H54 (cell line): ENCODE data around the gene ELP6.
"Not testable (repeated sequence)": the region's sequence is repeated elsewhere in the genome, so short reads cannot be mapped to it uniquely, and the experiment has no call there.

ENCODE experiments used
- DNase-seq: peaks from one replicate; pipeline ENCODE4 v3.0.0; 2011; ENCODE audit warnings: low spot score, mixed read lengths; ENCODE audit not compliant: insufficient read length
- FAIRE-seq: peaks from 3 replicates; lab custom pipeline; 2011; peaks lifted over from hg19 to GRCh38; lab: Jason Lieb, UNC
- POLR2A ChIP-seq: IDR thresholded peaks from 2 replicates; pipeline ENCODE4 v1.6.1; 2011; ENCODE audit warnings: low read depth, mild to moderate bottlenecking, low read length

The ELP6 gene

DNA sequence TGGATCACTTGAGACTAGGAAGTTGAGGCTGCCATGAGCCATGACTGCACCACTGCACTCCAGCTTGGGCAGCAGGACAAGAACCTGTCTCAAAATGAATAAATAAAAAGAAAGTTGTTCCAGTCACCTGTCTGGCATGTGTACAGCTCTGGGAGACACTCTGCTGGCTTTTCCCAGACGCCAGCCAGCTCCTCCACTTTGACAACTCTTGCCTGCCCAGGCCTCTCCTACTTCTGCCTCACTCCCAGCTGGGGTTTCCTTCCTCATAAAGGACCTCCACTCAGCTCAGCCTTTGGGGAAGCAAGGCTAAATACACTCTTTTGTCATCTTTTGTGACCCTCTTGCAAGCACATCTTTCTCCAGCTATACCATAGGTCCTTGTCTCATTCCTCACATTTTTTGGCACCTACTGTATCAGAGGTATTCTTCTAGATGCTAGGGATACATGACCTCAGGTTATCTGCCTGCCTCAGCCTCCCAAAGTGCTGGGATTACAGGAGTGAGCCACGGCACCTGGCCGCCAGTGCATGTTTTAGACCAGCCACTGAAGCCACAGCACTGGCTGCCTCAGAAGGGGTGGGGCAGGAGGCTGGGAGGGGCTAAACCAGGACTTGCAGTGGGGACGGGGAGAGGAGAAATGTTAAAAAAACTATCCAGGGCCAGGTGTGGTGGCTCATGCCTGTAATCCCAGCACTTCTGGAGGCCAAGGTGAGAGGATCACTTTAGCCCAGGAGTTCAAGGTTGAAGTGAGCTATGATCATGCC is 10.0 kb upstream of the ELP6 start:
- DNase-seq (no peak), FAIRE-seq (no peak)
- no peak for TF ChIP-seq POLR2A

GRCh38 chr3:47522082-47522987 is 8.8 kb upstream of the ELP6 start:
- peak; percentile 48 for FAIRE-seq
- no peak for TF ChIP-seq POLR2A
- peak; percentile 73 for DNase-seq

GRCh38 chr3:47520756-47521155 is 7.2 kb upstream of the ELP6 start:
- no peak for TF ChIP-seq POLR2A

DNA sequence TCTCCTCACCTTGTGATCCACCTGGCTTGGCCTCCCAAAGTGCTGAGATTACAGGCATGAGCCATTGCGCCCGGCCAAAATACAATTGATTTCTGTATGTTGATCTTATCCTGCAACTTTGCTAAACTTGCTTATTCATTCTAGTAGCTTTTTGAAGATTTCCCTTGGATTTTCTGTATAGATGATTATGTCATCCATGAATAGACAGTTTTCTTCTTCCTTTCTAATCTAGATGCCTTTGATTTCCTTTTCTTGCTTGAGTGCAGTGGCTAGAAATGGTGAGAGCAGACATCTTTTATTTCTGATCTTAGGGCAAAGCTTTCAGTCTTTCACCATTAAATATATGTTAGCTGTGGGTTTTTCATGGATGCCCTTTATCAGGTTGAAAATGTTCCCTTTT is 4.4 kb upstream of the ELP6 start:
- FAIRE-seq (no peak), DNase-seq (no peak)
- TF ChIP-seq POLR2A = no peak

More at GRCh38 chr3:47520756-47521155, 7.2 kb upstream of the ELP6 start:
- DNase-seq (no peak), FAIRE-seq (no peak)

GRCh38 chr3:47515864-47516319 is 2.4 kb upstream of the ELP6 start:
- no peak for FAIRE-seq

DNA sequence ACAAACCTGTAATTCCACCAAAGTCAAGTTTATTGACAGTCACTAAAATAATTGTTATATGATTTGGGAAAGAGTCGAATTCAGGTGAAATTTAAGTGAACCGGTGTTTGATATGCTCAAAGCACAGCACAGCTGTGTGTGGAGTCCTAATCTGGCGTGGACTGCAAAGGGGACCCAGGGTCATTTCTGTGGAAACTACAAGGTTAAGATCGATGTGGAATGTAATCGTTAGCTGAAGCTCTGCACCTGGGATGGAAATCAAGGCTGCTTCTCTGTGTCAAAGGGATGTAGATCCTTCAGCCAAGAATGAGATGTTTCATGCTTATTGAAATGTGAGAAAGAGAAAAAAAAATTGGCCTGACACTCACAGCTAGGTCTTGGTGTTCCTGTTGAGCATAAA is 1.6 kb upstream of the ELP6 start:
- no peak for DNase-seq
- FAIRE-seq = no peak
- TF ChIP-seq POLR2A = no peak

More at GRCh38 chr3:47515864-47516319, 2.4 kb upstream of the ELP6 start:
- no peak for DNase-seq
- no peak for TF ChIP-seq POLR2A

DNA sequence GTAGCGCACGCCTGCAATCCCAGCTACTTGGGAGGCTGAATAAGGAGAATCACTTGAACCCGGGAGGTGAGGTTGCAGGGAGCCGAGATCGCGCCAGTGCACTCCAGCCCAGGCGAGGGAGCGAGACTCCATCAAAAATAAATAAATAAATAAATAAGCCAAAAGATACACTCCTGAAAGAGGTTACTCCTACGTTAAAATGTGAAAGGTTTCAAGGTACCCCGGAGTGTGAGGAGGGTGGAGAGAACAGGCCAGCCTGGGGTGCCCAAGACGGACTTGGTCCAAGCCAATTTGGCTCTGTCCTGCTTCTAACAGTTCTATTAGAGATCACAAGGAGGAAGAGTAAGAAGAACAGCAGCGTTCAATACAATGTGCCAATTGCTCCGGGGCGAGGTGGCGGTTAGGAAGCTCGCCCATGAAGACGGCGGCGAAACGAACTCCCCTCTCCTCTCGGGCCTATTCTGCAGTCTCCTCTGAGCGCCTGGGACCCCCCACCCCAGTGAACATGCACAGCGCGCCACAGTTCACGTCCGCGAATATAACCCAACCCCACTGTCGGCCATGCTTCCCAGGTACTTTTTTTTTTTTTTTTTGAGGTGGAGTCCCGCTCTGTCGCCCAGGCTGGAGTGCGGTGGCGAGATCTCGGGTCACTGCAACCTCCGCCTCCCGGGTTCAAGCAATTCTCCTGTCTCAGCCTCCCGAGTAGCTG is 942 bp downstream of the ELP6 start:
- FAIRE-seq (no peak), DNase-seq (no peak)
- TF ChIP-seq POLR2A = no peak

- FAIRE-seq, DNase-seq: not testable (repeated sequence)
Observed at GRCh38 chr3:47505267-47505666, 8.2 kb downstream of the ELP6 start.

- no peak for DNase-seq
- FAIRE-seq = no peak
- TF ChIP-seq POLR2A = no peak
Observed at GRCh38 chr3:47504113-47504512, 9.4 kb downstream of the ELP6 start.

DNA sequence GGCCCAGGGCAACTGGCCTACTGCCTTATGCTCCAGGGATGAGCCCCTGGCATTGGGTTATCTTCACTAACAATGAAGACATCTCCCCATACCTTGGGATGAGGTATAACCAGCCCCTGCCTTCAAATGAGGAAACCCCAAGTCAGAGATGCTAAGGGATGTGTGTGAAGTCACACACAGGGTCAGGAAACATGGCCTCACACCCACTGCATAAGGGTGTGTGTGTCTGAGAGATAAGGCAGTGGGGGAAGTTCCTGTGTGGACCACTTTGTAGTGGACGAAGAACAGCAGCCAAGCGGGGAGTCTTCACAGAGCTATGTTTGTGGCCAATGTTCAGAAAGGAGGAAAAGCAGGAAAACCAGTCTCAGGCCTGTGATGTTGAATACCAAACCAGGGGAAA is 10.5 kb downstream of the ELP6 start:
- FAIRE-seq (no peak), DNase-seq (no peak)
- TF ChIP-seq POLR2A = no peak

DNA sequence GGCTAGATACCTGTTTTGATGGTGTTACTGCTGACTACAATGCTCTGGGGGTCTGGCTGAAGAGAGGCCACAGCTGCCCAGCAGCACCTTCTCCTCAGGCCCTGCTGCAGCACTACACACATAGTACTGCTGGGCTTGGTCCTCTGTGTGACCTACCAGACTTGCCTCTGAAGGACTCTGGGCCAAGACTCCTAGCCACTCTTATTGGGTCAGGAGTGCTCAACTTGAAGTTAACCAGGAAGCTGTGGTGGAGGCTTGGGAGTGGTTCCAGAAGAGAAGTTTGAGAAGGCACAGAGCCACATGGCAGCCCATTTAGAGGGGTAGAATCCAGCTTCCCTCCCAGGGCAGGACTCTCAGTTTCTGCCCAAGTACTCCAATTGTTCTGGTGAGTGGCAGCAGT is 16.6 kb downstream of the ELP6 start:
- DNase-seq = no peak
- FAIRE-seq = no peak
- TF ChIP-seq POLR2A = no peak

- no peak for DNase-seq
- no peak for FAIRE-seq
- no peak for TF ChIP-seq POLR2A
Observed at GRCh38 chr3:47495886-47496285, 17.6 kb downstream of the ELP6 start.

DNA sequence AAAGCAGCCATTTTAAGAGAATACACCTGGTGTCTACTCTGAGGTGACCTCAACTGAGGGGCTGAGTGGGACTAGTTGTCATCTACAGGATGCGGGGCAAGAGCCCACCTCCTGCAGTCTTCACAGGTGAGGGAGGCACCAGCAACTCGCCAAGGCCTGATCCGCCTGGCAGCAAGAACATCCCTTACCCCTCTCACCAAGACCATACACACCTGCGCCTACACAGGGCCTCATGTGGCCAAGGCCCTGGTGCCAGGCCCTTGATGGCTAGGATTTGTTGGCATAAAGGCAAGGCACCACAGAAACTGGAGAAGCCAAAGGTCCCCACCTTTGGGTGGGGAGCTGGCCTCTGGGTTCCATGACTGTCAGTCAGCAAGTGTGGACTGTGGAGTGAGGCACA is 18.4 kb downstream of the ELP6 start:
- DNase-seq = no peak
- FAIRE-seq = no peak
- TF ChIP-seq POLR2A = no peak

DNA sequence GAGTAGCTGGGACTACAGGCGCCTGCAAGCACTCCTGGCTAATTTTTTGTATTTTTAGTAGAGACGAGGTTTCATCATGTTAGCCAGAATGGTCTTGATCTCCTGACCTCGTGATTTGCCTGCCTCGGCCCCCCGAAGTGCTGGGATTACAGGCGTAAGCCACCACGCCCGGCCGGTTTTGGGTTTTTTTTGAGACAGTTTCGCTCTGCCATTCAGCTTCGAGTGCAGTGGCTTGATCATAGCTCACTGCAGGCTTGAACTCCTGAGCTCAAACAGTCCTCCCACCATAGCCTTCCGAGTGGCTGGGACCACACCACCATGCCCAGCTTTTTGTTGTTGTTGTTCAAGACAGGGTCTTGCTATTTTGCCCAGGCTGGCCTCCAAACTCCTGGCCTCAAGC is 21.7 kb downstream of the ELP6 start:
- FAIRE-seq (no peak), DNase-seq (no peak)
- TF ChIP-seq POLR2A = no peak

GRCh38 chr3:47491186-47491585 is 22.3 kb downstream of the ELP6 start:
- FAIRE-seq (no peak), DNase-seq (no peak)
- TF ChIP-seq POLR2A = no peak
